ENCODE results near the gene ERVK3-1.

- no peak for TF ChIP-seq POLR2AphosphoS5 (IDR thresholded peaks at IDR 0.05)
- TF ChIP-seq, protein P1, sequence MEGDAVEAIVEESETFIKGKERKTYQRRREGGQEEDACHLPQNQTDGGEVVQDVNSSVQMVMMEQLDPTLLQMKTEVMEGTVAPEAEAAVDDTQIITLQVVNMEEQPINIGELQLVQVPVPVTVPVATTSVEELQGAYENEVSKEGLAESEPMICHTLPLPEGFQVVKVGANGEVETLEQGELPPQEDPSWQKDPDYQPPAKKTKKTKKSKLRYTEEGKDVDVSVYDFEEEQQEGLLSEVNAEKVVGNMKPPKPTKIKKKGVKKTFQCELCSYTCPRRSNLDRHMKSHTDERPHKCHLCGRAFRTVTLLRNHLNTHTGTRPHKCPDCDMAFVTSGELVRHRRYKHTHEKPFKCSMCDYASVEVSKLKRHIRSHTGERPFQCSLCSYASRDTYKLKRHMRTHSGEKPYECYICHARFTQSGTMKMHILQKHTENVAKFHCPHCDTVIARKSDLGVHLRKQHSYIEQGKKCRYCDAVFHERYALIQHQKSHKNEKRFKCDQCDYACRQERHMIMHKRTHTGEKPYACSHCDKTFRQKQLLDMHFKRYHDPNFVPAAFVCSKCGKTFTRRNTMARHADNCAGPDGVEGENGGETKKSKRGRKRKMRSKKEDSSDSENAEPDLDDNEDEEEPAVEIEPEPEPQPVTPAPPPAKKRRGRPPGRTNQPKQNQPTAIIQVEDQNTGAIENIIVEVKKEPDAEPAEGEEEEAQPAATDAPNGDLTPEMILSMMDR (IDR thresholded peaks at IDR 0.05): no peak
Measured at GRCh38 chr19:58336216-58336615, 31.0 kb downstream of the ERVK3-1 start.

Measured in esophagus muscularis mucosa (tissue), 3 donors.